Measurements from ENCODE around the gene OXSR1.

Gene OXSR1

DNA sequence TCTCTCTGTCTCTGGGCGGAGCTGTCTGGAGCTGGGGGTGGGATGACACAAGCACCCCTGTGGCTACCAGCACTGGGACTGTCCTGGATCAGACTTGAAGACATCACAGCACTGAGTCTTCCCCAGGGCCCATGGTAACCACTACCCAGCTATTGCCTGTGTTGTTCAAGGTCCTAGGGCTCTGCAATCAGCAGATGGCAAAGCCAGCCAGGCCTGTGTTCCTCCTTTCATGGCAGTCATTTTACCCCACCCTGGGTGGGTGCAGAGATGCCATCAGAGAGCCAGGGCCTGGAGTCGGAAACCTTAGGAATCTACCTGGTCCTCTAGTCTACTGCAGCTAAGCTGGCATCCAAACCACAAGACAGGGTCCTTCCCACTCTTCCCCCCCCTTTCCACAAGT lies 38.4 kb downstream of the OXSR1 start:
- ChIA-PET CTCF (interaction anchor here (1.0 to 3.9 kb wide), 4 partner anchors 10 to 29 kb away, joined by 3 to 18 read pairs (median 5); no protein-coding TSS in a partner anchor), POLR2A (no interaction called here)
- TF ChIP-seq, protein P1, sequence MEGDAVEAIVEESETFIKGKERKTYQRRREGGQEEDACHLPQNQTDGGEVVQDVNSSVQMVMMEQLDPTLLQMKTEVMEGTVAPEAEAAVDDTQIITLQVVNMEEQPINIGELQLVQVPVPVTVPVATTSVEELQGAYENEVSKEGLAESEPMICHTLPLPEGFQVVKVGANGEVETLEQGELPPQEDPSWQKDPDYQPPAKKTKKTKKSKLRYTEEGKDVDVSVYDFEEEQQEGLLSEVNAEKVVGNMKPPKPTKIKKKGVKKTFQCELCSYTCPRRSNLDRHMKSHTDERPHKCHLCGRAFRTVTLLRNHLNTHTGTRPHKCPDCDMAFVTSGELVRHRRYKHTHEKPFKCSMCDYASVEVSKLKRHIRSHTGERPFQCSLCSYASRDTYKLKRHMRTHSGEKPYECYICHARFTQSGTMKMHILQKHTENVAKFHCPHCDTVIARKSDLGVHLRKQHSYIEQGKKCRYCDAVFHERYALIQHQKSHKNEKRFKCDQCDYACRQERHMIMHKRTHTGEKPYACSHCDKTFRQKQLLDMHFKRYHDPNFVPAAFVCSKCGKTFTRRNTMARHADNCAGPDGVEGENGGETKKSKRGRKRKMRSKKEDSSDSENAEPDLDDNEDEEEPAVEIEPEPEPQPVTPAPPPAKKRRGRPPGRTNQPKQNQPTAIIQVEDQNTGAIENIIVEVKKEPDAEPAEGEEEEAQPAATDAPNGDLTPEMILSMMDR (IDR thresholded peaks at IDR 0.05; ENCODE audit: control extremely low read depth, extremely low read depth, low read depth, missing control alignments): no peak
- DNase-seq (ENCODE audit: extremely low spot score): no peak

DNA sequence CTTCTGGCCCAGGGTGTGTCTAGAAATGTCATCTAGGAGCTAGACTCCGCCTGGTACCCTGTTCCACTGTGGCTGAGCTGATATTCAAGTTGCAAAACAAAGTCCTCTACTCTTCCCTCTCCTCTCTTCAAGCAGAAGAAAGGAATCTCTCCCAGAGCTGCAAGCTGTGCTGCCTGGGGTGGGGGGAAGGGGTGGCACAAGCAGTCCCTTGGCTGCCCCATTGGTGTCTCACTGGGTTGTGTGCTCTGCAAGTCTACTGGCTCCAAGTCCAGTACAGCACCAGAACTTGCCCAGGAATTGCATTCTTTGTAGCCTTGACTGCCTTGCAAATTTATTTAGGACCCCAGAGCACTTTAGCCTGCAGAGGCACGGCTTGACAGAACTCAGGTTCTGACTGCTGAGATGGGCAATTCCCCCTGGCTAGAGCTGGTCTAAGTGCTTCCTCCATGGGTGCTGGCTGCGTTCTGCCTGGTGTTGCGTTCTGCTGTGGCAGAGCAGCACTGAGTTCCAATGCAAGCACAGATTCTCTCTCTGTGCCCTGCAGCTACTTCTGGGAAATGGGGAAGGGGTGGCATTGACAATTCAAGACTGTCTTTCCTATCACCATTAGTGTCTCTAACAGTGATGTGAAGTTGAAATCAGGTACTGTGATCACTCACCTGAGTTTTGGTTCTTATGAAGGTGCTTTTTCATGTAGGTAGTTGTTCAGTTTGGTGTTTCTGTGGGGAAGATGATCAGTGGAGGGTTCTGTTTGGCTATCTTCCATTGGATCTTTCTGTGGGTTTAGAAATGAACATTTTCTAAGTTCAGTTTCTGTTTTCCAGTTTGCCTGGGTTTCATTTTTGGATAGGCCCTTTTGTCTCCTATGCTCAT lies 39.5 kb downstream of the OXSR1 start:
- POLR2A ChIA-PET: no interaction called here
- TF ChIP-seq, protein P1 (IDR thresholded peaks at IDR 0.05; ENCODE audit: control extremely low read depth, extremely low read depth, low read depth, missing control alignments): no peak
- CTCF ChIA-PET: interaction anchor here (1.2 to 3.9 kb wide), 4 partner anchors 11 to 28 kb away, joined by 3 to 18 read pairs (median 6); no protein-coding TSS in a partner anchor
- no peak for DNase-seq (ENCODE audit: extremely low spot score)

DNA sequence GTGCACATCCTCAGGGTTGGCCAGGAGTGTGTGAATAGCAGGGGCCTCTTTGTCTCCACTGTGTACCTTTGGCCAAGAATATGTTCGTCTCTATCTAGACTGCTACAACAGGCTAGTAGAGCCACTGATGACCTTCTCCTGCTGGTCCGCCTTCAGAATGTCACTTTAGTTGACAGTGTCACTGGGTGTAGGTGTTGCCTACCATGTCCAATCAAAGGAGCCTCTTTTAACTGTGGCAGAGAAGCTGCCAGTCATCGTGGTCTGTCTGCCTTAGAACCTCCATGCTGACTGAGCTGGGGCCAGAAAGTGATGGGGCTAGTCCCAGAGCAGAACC lies 40.1 kb downstream of the OXSR1 start:
- ChIA-PET POLR2A (no interaction called here), CTCF (interaction anchor here (1.2 to 3.9 kb wide), 3 partner anchors 8 to 14 kb away, joined by 3 to 18 read pairs (median 4); no protein-coding TSS in a partner anchor)
- TF ChIP-seq, protein P1 (IDR thresholded peaks at IDR 0.05; ENCODE audit: control extremely low read depth, extremely low read depth, low read depth, missing control alignments): no peak
- DNase-seq (ENCODE audit: extremely low spot score): no peak

DNA sequence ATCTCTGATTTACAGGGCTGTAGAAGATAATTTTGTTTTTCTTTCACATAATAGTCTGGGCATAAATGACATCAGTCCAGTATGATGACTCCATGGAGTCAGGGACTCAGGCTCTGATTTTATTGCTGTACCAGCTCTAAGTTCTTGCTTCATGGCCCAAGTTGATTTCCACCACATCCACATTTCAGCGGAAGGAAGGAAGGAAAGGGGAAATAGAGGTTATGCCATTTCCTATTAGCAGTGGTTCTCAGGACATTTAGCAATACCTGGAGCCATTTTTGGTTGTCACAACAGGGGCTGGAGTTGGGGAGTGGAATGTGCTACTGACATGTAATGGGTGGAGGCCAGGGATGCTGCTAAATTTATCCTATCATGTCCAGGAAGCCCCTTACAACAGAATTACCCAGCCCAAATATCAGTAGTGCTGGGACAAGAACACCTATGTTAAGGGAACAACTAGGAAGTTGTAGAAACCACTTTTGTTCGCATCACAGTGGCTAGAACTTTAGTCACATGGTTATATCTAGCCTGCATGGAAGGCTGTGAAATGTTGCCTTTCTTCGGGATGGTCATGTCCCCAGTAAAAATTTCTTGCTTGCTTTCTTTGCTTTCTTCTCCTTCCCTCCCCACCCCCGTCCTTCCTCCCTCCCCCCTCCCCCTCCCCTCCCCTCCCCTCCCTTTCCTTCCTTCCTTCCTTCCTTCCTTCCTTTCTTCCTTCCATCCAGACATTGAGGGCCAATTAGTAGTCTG lies 42.1 kb downstream of the OXSR1 start:
- TF ChIP-seq, protein P1 (IDR thresholded peaks at IDR 0.05; ENCODE audit: control extremely low read depth, extremely low read depth, low read depth, missing control alignments): no peak
- CTCF ChIA-PET: no interaction called here
- POLR2A ChIA-PET: no interaction called here
- no peak for DNase-seq (ENCODE audit: extremely low spot score)

DNA sequence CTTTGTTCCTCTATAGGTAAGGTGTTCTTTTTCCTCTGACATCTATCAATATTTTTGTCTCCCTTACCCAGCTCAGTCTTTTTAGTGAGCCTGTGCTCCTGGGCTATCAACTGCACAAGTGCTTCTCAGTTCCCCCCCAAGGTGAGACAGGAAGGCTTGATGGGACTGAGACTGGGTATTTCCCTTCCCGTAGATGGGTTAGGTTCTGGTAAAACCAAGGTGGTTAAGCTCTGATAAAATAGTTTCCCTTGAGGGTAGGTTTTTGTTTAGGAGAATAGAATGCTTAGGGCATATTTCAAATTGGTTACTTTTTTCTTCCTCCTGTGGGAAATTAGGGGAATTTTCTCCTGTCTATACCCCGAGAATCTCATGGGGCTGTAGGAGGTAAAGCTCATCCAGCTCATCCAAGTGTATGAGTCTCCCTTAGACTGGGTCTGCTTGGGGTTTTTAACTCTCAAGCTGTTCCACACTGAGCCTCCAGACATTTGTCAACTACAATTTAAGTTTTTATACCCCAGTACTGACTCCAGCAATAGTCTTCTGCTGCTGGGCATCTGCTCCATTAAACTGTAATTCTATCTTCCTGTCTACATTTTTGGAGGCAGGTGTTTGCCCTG lies 44.9 kb downstream of the OXSR1 start:
- POLR2A ChIA-PET: no interaction called here
- TF ChIP-seq, protein P1 (IDR thresholded peaks at IDR 0.05; ENCODE audit: control extremely low read depth, extremely low read depth, low read depth, missing control alignments): no peak
- peak; percentile 41 for DNase-seq (ENCODE audit: extremely low spot score)
- CTCF ChIA-PET: interaction anchor here (1.2 to 3.3 kb wide), 6 partner anchors 9 to 213 kb away, joined by 3 to 14 read pairs (median 4); no protein-coding TSS in a partner anchor

DNA sequence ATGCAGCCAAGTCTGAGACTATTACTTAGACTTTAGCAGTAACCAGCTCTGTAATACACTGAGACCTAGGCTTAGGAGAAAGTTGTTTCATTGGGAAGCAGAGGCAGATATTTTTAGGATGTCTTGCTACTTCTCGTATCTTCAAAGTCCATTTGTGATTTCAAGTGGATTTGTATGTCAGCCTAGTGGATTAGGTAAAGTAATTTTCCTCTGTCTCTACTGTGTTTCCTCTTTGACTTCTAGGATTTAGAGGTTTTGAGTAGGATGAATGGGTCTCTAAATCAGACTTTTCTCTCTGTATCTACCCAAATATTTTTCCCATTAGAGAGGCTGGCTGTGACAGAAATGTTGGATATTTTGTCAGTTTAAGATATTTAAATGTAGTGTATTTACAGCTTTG lies 46.8 kb downstream of the OXSR1 start:
- CTCF ChIA-PET: interaction anchor here (0.9 to 3.3 kb wide), 4 partner anchors 12 to 156 kb away, joined by 3 to 14 read pairs (median 4); no protein-coding TSS in a partner anchor
- TF ChIP-seq, protein P1 (IDR thresholded peaks at IDR 0.05; ENCODE audit: control extremely low read depth, extremely low read depth, low read depth, missing control alignments): no peak
- POLR2A ChIA-PET: no interaction called here
- DNase-seq (ENCODE audit: extremely low spot score): no peak
